ENCODE results near the gene ATF2. TPM values are rescaled to one million over a fixed set of nuclear protein-coding genes. Genes with fewer than 3 reads are reported as not detected.

ATF2 gene
- total and polyA plus RNA-seq, 10 donors, result 16.3 to 71.6 (median 59.5) TPM

DNA sequence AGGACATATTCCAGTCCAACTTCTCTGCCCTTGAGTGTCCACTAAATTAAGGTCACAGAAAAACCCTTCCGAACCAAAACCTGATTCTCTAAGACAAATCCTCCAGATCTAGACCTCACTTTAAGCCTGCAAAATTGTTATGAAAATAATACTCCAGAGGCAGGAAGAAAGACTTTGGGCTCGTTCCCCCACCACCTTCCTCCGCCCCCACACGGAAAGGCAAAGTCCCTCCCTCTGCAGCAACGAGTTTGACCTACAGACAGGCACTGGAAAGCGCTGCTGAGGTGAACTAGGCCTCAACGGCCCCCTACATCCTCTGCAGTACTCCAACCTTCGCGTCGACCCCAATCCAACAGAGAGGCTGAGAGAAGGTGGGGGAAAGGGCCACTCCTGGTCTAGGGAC, 12.7 kb upstream of the ATF2 start:
- intact Hi-C loops (cut with DNase I; ENCODE audit: low total_unique reads), result no loop called here
- Histone ChIP-seq H3K9me3 (no peaks in the 10 kb centered on the region), H3K27ac (peak overlapping the region; percentile 77 to 92 (median 88)), H3K4me3 (peak overlapping the region; percentile 65 to 94 (median 86)), H3K4me1 (peaks cover 9 to 37% (median 22%) of the 10 kb centered on the region in 6 donors), H3K27me3 (replicated peaks in 1 of 7) (no peaks in the 10 kb centered on the region), H3K36me3 (peaks cover 0 to 44% (median 26%) of the 10 kb centered on the region in 6 donors)
- no peak for TF ChIP-seq POLR2AphosphoS5 (IDR thresholded peaks at IDR 0.05)
- TF ChIP-seq, protein P1, sequence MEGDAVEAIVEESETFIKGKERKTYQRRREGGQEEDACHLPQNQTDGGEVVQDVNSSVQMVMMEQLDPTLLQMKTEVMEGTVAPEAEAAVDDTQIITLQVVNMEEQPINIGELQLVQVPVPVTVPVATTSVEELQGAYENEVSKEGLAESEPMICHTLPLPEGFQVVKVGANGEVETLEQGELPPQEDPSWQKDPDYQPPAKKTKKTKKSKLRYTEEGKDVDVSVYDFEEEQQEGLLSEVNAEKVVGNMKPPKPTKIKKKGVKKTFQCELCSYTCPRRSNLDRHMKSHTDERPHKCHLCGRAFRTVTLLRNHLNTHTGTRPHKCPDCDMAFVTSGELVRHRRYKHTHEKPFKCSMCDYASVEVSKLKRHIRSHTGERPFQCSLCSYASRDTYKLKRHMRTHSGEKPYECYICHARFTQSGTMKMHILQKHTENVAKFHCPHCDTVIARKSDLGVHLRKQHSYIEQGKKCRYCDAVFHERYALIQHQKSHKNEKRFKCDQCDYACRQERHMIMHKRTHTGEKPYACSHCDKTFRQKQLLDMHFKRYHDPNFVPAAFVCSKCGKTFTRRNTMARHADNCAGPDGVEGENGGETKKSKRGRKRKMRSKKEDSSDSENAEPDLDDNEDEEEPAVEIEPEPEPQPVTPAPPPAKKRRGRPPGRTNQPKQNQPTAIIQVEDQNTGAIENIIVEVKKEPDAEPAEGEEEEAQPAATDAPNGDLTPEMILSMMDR (IDR thresholded peaks at IDR 0.05 in 8 of 11, conservative IDR thresholded peaks at IDR 0.05 in 3 of 11), result no peak
- no peak for DNase-seq
- WGBS, 5 donors, result 7 to 8% (median 7%) methylated on average over 10 of the region's 10 CpGs

DNA sequence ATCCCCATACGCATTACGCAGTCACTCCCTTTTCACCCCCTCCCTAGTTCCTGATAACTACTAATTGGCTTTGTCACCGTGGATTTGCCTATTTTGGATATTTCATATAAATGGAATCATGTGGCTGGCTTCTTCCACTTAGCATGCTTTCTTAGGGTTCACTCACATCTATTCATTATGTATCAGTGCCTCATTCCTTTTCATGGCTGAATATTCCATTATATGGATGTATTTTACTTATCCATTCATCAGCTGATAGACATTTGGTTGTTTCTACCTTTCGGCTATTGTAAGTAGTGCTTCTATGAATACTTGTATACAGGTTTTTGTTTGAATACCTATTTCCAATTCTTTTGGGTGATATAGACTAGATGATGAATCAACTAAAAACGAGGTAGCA, 8.6 kb upstream of the ATF2 start:
- TF ChIP-seq, protein P1 (IDR thresholded peaks at IDR 0.05 in 8 of 11, conservative IDR thresholded peaks at IDR 0.05 in 3 of 11), result no peak
- TF ChIP-seq POLR2AphosphoS5 (IDR thresholded peaks at IDR 0.05) (no peak), POLR2A (IDR thresholded peaks at IDR 0.05) (no peak)
- peaks cover 9 to 31% (median 18%) of the 10 kb centered on the region in 6 donors for H3K4me1 ChIP-seq
- H3K27ac ChIP-seq, result no peak overlapping the region
- H3K9me3 ChIP-seq, result no peaks in the 10 kb centered on the region
- H3K36me3 ChIP-seq, result peaks cover 0 to 65% (median 26%) of the 10 kb centered on the region in 6 donors
- H3K27me3 ChIP-seq (replicated peaks in 1 of 7), result no peaks in the 10 kb centered on the region
- no peak for DNase-seq
- H3K4me3 ChIP-seq, result no peak overlapping the region
- intact Hi-C loops (cut with DNase I; ENCODE audit: low total_unique reads), result no loop called here
- WGBS, 5 donors, result 65 to 75% (median 75%) methylated on average over 5 of the region's 5 CpGs

DNA sequence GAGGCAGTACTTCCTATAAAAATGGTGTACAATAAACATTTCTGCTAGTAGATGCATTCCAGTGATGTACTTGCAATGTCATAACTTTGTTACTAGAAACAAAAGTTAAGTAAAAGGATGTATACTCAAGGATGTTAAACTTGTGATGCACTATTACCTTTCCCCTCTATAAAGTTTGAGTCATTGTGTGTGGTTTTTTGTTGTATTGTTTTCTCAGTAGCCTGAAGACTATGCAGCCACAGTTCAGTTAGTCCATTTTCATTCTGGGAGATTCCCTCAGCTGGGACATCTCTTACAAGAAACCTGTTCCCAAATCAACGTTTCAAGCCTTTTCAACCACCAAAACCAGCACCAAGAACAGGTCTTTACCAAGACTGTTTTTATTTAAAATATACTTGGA, 7.9 kb upstream of the ATF2 start:
- H3K4me1 ChIP-seq, result peaks cover 9 to 33% (median 17%) of the 10 kb centered on the region in 6 donors
- H3K27ac ChIP-seq, result no peak overlapping the region
- TF ChIP-seq, protein P1 (IDR thresholded peaks at IDR 0.05 in 8 of 11, conservative IDR thresholded peaks at IDR 0.05 in 3 of 11), result no peak
- no peak for TF ChIP-seq POLR2AphosphoS5 (IDR thresholded peaks at IDR 0.05)
- no peaks in the 10 kb centered on the region for H3K27me3 ChIP-seq (replicated peaks in 1 of 7)
- intact Hi-C loops (cut with DNase I; ENCODE audit: low total_unique reads), result no loop called here
- WGBS, 5 donors, result 78 to 94% (median 82%) methylated on average over 1 of the region's 1 CpG
- no peak for DNase-seq
- peaks cover 0 to 65% (median 26%) of the 10 kb centered on the region in 6 donors for H3K36me3 ChIP-seq
- no peaks in the 10 kb centered on the region for H3K9me3 ChIP-seq
- H3K4me3 ChIP-seq, result no peak overlapping the region

DNA sequence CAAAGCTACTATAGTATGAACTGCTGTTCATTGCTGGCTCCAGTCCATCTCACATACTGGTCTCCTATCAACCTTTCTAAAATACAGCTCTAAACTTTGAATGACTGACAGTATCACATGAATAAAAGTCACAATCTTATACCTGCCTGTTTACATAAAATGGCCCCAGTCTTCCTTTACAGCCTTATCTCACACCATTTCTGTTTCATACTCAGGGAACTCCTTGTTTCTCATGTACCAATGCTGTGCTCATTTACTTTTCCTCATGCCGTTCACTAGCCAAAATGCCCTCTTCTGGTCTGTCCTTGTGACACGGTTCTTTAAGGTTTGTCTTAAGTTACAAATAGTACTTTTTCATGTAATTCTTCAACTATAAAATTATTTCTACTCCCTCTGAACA, 7.3 kb upstream of the ATF2 start:
- no peak for DNase-seq

More for the DNA sequence above, 7.3 kb upstream of the ATF2 start:
- Histone ChIP-seq H3K4me1 (peaks cover 4 to 31% (median 13%) of the 10 kb centered on the region in 6 donors), H3K36me3 (peaks cover 0 to 65% (median 26%) of the 10 kb centered on the region in 6 donors), H3K9me3 (no peaks in the 10 kb centered on the region), H3K27ac (no peak overlapping the region), H3K27me3 (replicated peaks in 1 of 7) (no peaks in the 10 kb centered on the region), H3K4me3 (no peak overlapping the region)
- WGBS, 5 donors, result 85 to 90% (median 89%) methylated on average over 2 of the region's 2 CpGs
- intact Hi-C loops (cut with DNase I; ENCODE audit: low total_unique reads), result no loop called here
- TF ChIP-seq POLR2AphosphoS5 (IDR thresholded peaks at IDR 0.05) (no peak), POLR2A (IDR thresholded peaks at IDR 0.05) (no peak)
- TF ChIP-seq, protein P1 (IDR thresholded peaks at IDR 0.05 in 8 of 11, conservative IDR thresholded peaks at IDR 0.05 in 3 of 11), result no peak

All from spleen (tissue), 11 donors.